IPS DF 19.7 (cell line): ENCODE results near the gene PLD1.
A peak's percentile ranks its signal among the peaks of the same experiment; 100 is the strongest.

Experiments used
- DNase-seq: peaks from one replicate; pipeline ENCODE4 v3.0.0-alpha.2; 2013; ENCODE audit warnings: low read depth, low spot score

The PLD1 gene

GRCh38 chr3:171796625-171797264, 13.5 kb downstream of the PLD1 start:
- no peak for DNase-seq

- no peak for DNase-seq
These were observed 17.8 kb downstream of the PLD1 start for GRCh38 chr3:171792531-171792930.

- peak; percentile 61 for DNase-seq
These were observed 18.6 kb downstream of the PLD1 start for GRCh38 chr3:171791692-171792076.

GRCh38 chr3:171790898-171791691, 19.2 kb downstream of the PLD1 start:
- DNase-seq, result no peak

GRCh38 chr3:171790574-171790897, 19.7 kb downstream of the PLD1 start:
- no peak for DNase-seq

GRCh38 chr3:171789759-171790505, 20.4 kb downstream of the PLD1 start:
- no peak for DNase-seq

- DNase-seq, result no peak
These were observed 21.5 kb downstream of the PLD1 start for GRCh38 chr3:171788546-171789351.

- DNase-seq, result no peak
These were observed 23.3 kb downstream of the PLD1 start for GRCh38 chr3:171786997-171787396.

- DNase-seq, result no peak
These were observed 25.3 kb downstream of the PLD1 start for GRCh38 chr3:171784937-171785336.

- DNase-seq, result no peak
These were observed 25.9 kb downstream of the PLD1 start for GRCh38 chr3:171784387-171784786.

- no peak for DNase-seq
These were observed 26.7 kb downstream of the PLD1 start for GRCh38 chr3:171783626-171784025.

GRCh38 chr3:171783086-171783485, 27.2 kb downstream of the PLD1 start:
- no peak for DNase-seq

GRCh38 chr3:171782617-171783016, 27.7 kb downstream of the PLD1 start:
- DNase-seq, result no peak

GRCh38 chr3:171781711-171782127, 28.6 kb downstream of the PLD1 start:
- no peak for DNase-seq

- DNase-seq, result no peak
These were observed 31.8 kb downstream of the PLD1 start for GRCh38 chr3:171778493-171778892.

GRCh38 chr3:171777596-171777995, 32.7 kb downstream of the PLD1 start:
- DNase-seq, result no peak

GRCh38 chr3:171776839-171777583, 33.3 kb downstream of the PLD1 start:
- no peak for DNase-seq

- no peak for DNase-seq
These were observed 33.9 kb downstream of the PLD1 start for GRCh38 chr3:171776411-171776810.

GRCh38 chr3:171775943-171776342, 34.3 kb downstream of the PLD1 start:
- no peak for DNase-seq

- DNase-seq, result no peak
These were observed 35.8 kb downstream of the PLD1 start for GRCh38 chr3:171774521-171774920.

GRCh38 chr3:171772427-171773056, 37.7 kb downstream of the PLD1 start:
- no peak for DNase-seq
